ENCODE results near the gene SLC27A4.

DNA sequence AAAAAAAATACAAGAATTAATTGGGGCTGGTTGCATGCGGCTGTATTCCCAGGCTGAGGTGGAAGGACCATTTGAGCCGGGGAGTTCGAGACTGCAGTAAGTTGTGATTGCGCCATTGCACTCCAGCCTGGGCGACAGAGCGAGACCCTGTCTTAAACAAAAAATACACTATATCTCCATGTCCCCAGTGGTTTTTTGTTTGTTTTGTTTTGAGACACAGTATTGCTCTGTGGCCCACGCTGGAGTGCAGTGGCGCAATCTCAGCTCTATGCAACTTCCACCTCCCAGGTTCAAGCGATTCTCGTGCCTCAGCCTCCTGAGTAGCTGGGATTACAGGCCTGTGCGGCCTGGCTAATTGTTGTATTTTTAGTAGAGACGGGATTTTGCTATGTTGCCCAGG, 16.5 kb upstream of the SLC27A4 start:
- TF ChIP-seq, protein P1, sequence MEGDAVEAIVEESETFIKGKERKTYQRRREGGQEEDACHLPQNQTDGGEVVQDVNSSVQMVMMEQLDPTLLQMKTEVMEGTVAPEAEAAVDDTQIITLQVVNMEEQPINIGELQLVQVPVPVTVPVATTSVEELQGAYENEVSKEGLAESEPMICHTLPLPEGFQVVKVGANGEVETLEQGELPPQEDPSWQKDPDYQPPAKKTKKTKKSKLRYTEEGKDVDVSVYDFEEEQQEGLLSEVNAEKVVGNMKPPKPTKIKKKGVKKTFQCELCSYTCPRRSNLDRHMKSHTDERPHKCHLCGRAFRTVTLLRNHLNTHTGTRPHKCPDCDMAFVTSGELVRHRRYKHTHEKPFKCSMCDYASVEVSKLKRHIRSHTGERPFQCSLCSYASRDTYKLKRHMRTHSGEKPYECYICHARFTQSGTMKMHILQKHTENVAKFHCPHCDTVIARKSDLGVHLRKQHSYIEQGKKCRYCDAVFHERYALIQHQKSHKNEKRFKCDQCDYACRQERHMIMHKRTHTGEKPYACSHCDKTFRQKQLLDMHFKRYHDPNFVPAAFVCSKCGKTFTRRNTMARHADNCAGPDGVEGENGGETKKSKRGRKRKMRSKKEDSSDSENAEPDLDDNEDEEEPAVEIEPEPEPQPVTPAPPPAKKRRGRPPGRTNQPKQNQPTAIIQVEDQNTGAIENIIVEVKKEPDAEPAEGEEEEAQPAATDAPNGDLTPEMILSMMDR (IDR thresholded peaks at IDR 0.05): no peak
- TF ChIP-seq ZFX (IDR thresholded peaks at IDR 0.05; ENCODE audit: borderline replicate concordance): no peak
